Mucosa of descending colon (tissue), 3 donors: Measurements from ENCODE around the gene SLC27A6. TPM values are rescaled to one million over a fixed set of nuclear protein-coding genes. Genes with fewer than 3 reads are reported as not detected.

ENCODE experiments used
- ATAC-seq: fragments of 200-7000 bp; cut with Tn5 transposase; one replicate; pipeline ENCODE4 v1.9.1; 2020; ENCODE audit warnings: mild to moderate bottlenecking, moderate library complexity
- DNase-seq, 3 donors: peaks; one replicate each; pipeline ENCODE4 v3.0.0-alpha.2; 2020
- H3K36me3 ChIP-seq: fragments of 200-600 bp; one replicate; pipeline ENCODE4 v1.8.0; 2021; ENCODE audit warnings: low read depth, mild to moderate bottlenecking
- H3K4me1 ChIP-seq: fragments of 200-600 bp; one replicate; pipeline ENCODE4 v1.8.0; 2021; ENCODE audit warnings: low read depth, mild to moderate bottlenecking
- H3K4me3 ChIP-seq: fragments of 200-600 bp; one replicate; pipeline ENCODE4 v1.8.0; 2021; ENCODE audit warnings: mild to moderate bottlenecking
- H3K9me3 ChIP-seq: fragments of 200-600 bp; one replicate; pipeline ENCODE4 v1.8.0; 2021; ENCODE audit warnings: mild to moderate bottlenecking
- CTCF ChIP-seq: fragments of 200-600 bp; IDR thresholded peaks from one replicate; pipeline ENCODE4 v1.8.0; 2022; ENCODE audit warnings: antibody characterized with exemption, mild to moderate bottlenecking
- intact Hi-C, 2 donors: fragments of 100-400 bp; cut with DNase I in 1 of 2; cut with micrococcal nuclease in 1 of 2; formaldehyde crosslinking; loops; one replicate each; pipeline versions ENCODE4 v1.11.0 to v1.11.1; 2022; cut with DNase I, micrococcal nuclease
- total RNA-seq, 3 donors: library from RNA; stranded (reverse); fragmentation: NEBNext Ultra II Directional in 2 of 3; extraction: Animal tissue kit (Norgen Biotek cat#: 25700) in 2 of 3; gene quantifications; one replicate each; pipeline versions ENCODE4 v1.2.1 to v1.2.4, GENCODE V29; 2021 to 2023
- donor health status: DM: no; HTN: no; CAD: no; lungs with moderate emphysema.
- donor health status: DM: no; HTN: no; CAD: no.
- donor health status: DM: no; HTN: yes; CAD: no.

The SLC27A6 gene
- total RNA-seq, 3 donors from 2014 or later = 0.14 to 0.85 (median 0.41) TPM

GRCh38 chr5:129074903-129075302 lies 109.6 kb downstream of the SLC27A6 start:
- TF ChIP-seq CTCF = no peak
- no peak for ATAC-seq
- Histone ChIP-seq H3K9me3 (no peaks in the 10 kb centered on the region), H3K4me1 (no peaks in the 10 kb centered on the region), H3K36me3 (no peaks in the 10 kb centered on the region), H3K4me3 (no peak overlapping the region)
- intact Hi-C loops = no loop called here
- DNase-seq = no peak

- no peaks in the 10 kb centered on the region for H3K36me3 ChIP-seq
- no peaks in the 10 kb centered on the region for H3K4me1 ChIP-seq
- no peak for ATAC-seq
- no peaks in the 10 kb centered on the region for H3K9me3 ChIP-seq
- no peak overlapping the region for H3K4me3 ChIP-seq
- no peak for DNase-seq
- no peak for TF ChIP-seq CTCF
- intact Hi-C loops = no loop called here
Measured at GRCh38 chr5:129077433-129078075, 112.3 kb downstream of the SLC27A6 start.

GRCh38 chr5:129078247-129078646 lies 113.0 kb downstream of the SLC27A6 start:
- ATAC-seq (no peak), DNase-seq (no peak)
- Histone ChIP-seq H3K4me1 (no peaks in the 10 kb centered on the region), H3K36me3 (no peaks in the 10 kb centered on the region), H3K9me3 (no peaks in the 10 kb centered on the region), H3K4me3 (no peak overlapping the region)
- intact Hi-C loops = no loop called here
- TF ChIP-seq CTCF = no peak

- Histone ChIP-seq H3K4me3 (no peak overlapping the region), H3K9me3 (no peaks in the 10 kb centered on the region), H3K36me3 (no peaks in the 10 kb centered on the region), H3K4me1 (no peaks in the 10 kb centered on the region)
- ATAC-seq = no peak
- DNase-seq = no peak
- intact Hi-C loops = no loop called here
- no peak for TF ChIP-seq CTCF
Measured at GRCh38 chr5:129078660-129079059, 113.4 kb downstream of the SLC27A6 start.

- Histone ChIP-seq H3K9me3 (no peaks in the 10 kb centered on the region), H3K36me3 (no peaks in the 10 kb centered on the region)
- no peak for TF ChIP-seq CTCF
Measured at GRCh38 chr5:129079496-129079895, 114.2 kb downstream of the SLC27A6 start.

GRCh38 chr5:129080766-129081165 lies 115.5 kb downstream of the SLC27A6 start:
- TF ChIP-seq CTCF = no peak
- no peak for ATAC-seq
- no peaks in the 10 kb centered on the region for H3K36me3 ChIP-seq

More at GRCh38 chr5:129079496-129079895, 114.2 kb downstream of the SLC27A6 start:
- Histone ChIP-seq H3K4me1 (no peaks in the 10 kb centered on the region), H3K4me3 (no peak overlapping the region)
- intact Hi-C loops = no loop called here
- DNase-seq (no peak), ATAC-seq (no peak)

More at GRCh38 chr5:129080766-129081165, 115.5 kb downstream of the SLC27A6 start:
- H3K9me3 ChIP-seq = no peaks in the 10 kb centered on the region
- H3K4me1 ChIP-seq = no peaks in the 10 kb centered on the region
- intact Hi-C loops = no loop called here
- no peak for DNase-seq
- H3K4me3 ChIP-seq = no peak overlapping the region
